B cell (primary cell): ENCODE results near the gene MEAK7. TPM values are rescaled to one million over a fixed set of nuclear protein-coding genes. Genes with fewer than 3 reads are reported as not detected.

Source experiments
- ATAC-seq: fragments of 200-7000 bp; cut with Tn5 transposase; one replicate; pipeline ENCODE4 v1.10.0; 2021; ENCODE audit warnings: low read depth, mild to moderate bottlenecking, moderate number of reproducible peaks, moderate library complexity
- CTCF ChIA-PET: fragments of 350-600 bp; sonication (Branson Sonifier 250); formaldehyde crosslinking; loops from one replicate; lab custom pipeline; 2021; ENCODE audit warnings: antibody characterized with exemption, inconsistent platforms; lab: Charles Lee
- POLR2A ChIA-PET: fragments of 350-600 bp; sonication (Branson Sonifier 250); formaldehyde crosslinking; loops from one replicate; lab custom pipeline; 2021; ENCODE audit warnings: antibody characterized with exemption; lab: Charles Lee
- DNase-seq: peaks from one replicate; pipeline ENCODE4 v3.0.0; 2013
- H2AFZ ChIP-seq: 2 replicates; pipeline ENCODE4 v1.6.1; 2012; ENCODE audit warnings: mild to moderate bottlenecking, low read depth, low read length; ENCODE audit not compliant: insufficient read depth, poor library complexity, severe bottlenecking
- H3K27ac ChIP-seq, 2 donors: 1 replicate in 1 of 2; 2 replicates in 1 of 2; pipeline ENCODE4 v1.5.1; 2012 to 2013; ENCODE audit warnings: low read length in 2 of 2, mild to moderate bottlenecking in 2 of 2, moderate library complexity in 1 of 2
- H3K27me3 ChIP-seq, 4 experiments: fragments of 200-600 bp in 1 of 4; sonication (generic) in 1 of 4; replicated peaks in 1 of 4; 1 replicate in 2 of 4; 2 replicates in 2 of 4; pipeline versions ENCODE4 v1.6.1 to v1.7.0; 2013 to 2016; ENCODE audit warnings: low read length in 3 of 4, mild to moderate bottlenecking in 2 of 4, mixed read lengths in 1 of 4, moderate library complexity in 1 of 4; ENCODE audit not compliant: insufficient read depth in 4 of 4, control insufficient read depth in 3 of 4; ENCODE audit errors: control extremely low read depth in 1 of 4
- H3K36me3 ChIP-seq, 2 experiments: replicated peaks in 1 of 2; 1 replicate in 1 of 2; 2 replicates in 1 of 2; pipeline versions ENCODE4 v1.6.1 to v1.7.1; 2013; ENCODE audit warnings: low read length in 1 of 2; ENCODE audit not compliant: insufficient read depth in 2 of 2, control insufficient read depth in 1 of 2; ENCODE audit errors: control extremely low read depth in 1 of 2, extremely low read depth in 1 of 2
- H3K4me1 ChIP-seq, 2 donors: fragments of 200-600 bp in 1 of 2; sonication (generic) in 1 of 2; 1 replicate in 1 of 2; 2 replicates in 1 of 2; pipeline versions ENCODE4 v1.5.1 to v1.6.1; 2013 to 2017; ENCODE audit warnings: low read length in 2 of 2; ENCODE audit not compliant: control insufficient read depth in 2 of 2, insufficient read depth in 2 of 2
- H3K4me2 ChIP-seq: replicated peaks from 2 replicates; pipeline ENCODE3; 2012; ENCODE audit warnings: mild to moderate bottlenecking, low read depth, low read length; ENCODE audit not compliant: poor library complexity, severe bottlenecking
- H3K4me3 ChIP-seq, 5 experiments: fragments of 200-600 bp in 1 of 5; sonication (generic) in 1 of 5; 1 replicate in 3 of 5; 2 replicates in 2 of 5; pipeline versions ENCODE4 v1.5.1 to v1.7.0; 2011 to 2016; ENCODE audit warnings: low read length in 4 of 5, mild to moderate bottlenecking in 4 of 5, low read depth in 2 of 5, control low read depth in 1 of 5, moderate library complexity in 1 of 5; ENCODE audit not compliant: insufficient read depth in 1 of 5; ENCODE audit errors: control extremely low read depth in 1 of 5, extremely low read depth in 1 of 5
- H3K79me2 ChIP-seq: fragments of 200-600 bp; sonication (generic); one replicate; pipeline ENCODE4 v1.6.0; 2016; ENCODE audit warnings: low read length; ENCODE audit not compliant: control insufficient read depth, insufficient read depth
- H3K9ac ChIP-seq: fragments of 200-600 bp; sonication (generic); 2 replicates; pipeline ENCODE4 v1.6.1; 2017; ENCODE audit warnings: mild to moderate bottlenecking, low read length, moderate library complexity
- H3K9me3 ChIP-seq, 3 donors: one replicate each; pipeline versions ENCODE4 v1.6.1 to v1.7.1; 2013; ENCODE audit warnings: low read length in 2 of 3; ENCODE audit not compliant: control insufficient read depth in 2 of 3, insufficient read depth in 1 of 3; ENCODE audit errors: control extremely low read depth in 1 of 3
- H4K20me1 ChIP-seq: 2 replicates; pipeline ENCODE4 v1.6.0; 2012; ENCODE audit warnings: mild to moderate bottlenecking, low read length; ENCODE audit not compliant: insufficient read depth, control insufficient read depth, poor library complexity, severe bottlenecking
- H3K27ac Mint-ChIP-seq: one replicate; pipeline ENCODE4 v1.8.0; 2021; ENCODE audit warnings: mixed read lengths
- H3K27me3 Mint-ChIP-seq: one replicate; pipeline ENCODE4 v1.8.0; 2021; ENCODE audit warnings: mixed read lengths
- H3K4me1 Mint-ChIP-seq: one replicate; pipeline ENCODE4 v1.8.0; 2021; ENCODE audit warnings: mixed read lengths
- H3K4me3 Mint-ChIP-seq: one replicate; pipeline ENCODE4 v1.8.0; 2021; ENCODE audit warnings: mixed read lengths
- H3K9me3 Mint-ChIP-seq: one replicate; pipeline ENCODE4 v1.8.0; 2022; ENCODE audit warnings: mixed read lengths; ENCODE audit not compliant: insufficient read depth
- EZH2 ChIP-seq: IDR thresholded peaks from 2 replicates; pipeline ENCODE4 v1.6.1; 2012; ENCODE audit warnings: borderline replicate concordance, low read depth, mild to moderate bottlenecking, moderate library complexity, low read length; ENCODE audit not compliant: insufficient read depth, poor library complexity, severe bottlenecking
- WGBS: methylation state at CpG from one replicate; pipeline ENCODE4 v1.1.5; 2013; ENCODE audit warnings: missing lambda C conversion rate; ENCODE audit not compliant: insufficient coverage; 5-methylcytosine and 5-hydroxymethylcytosine counted together
- intact Hi-C: fragments of 100-400 bp; cut with micrococcal nuclease; formaldehyde crosslinking; loops from one replicate; pipeline ENCODE4 v1.10.0; 2022
- polyA plus RNA-seq: library from polyadenylated mRNA; depleted of rRNA; stranded (reverse); fragments of >200 nt; gene quantifications from 2 replicates; pipeline ENCODE4 v1.2.3, GENCODE V29; 2012
- total RNA-seq, 2 donors: library from RNA; stranded (reverse); fragments of 120-200 nt in 1 of 2; gene quantifications; 1 replicate in 1 of 2; 2 replicates in 1 of 2; pipeline versions ENCODE4 v1.2.3 to v1.2.4, GENCODE V29; 2013 to 2022
- TF ChIP-seq, protein P1 (sequence below): fragments of 200-600 bp; IDR thresholded peaks from one replicate; pipeline ENCODE4 v1.8.0; 2022; ENCODE audit warnings: antibody characterized with exemption, mild to moderate bottlenecking

Gene MEAK7
- total and polyA plus RNA-seq, 2 donors (not counting 1 experiment from before 2014, with no cell fraction given), result 3.9 to 19.3 TPM

DNA sequence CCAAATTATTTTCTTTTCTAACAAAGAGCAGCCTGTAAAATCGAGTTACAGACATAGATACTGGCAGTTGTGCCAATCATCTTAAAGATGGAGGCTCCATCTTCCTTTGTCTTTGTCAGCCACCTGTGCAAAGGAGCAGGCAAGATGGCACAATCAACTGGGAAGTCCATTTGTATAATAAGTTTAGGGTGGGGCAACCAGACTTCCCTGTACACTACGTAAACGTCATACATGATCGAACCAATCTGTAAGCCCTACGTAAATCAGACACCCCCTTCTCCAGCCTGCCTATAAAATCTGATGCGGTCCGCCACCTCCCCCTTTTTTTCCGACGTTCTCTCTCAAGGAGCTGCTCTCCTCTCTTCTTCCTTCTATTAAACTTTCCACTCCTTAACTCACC lies 31.4 kb upstream of the MEAK7 start:
- TF ChIP-seq EZH2, result no peak
- TF ChIP-seq, protein P1, sequence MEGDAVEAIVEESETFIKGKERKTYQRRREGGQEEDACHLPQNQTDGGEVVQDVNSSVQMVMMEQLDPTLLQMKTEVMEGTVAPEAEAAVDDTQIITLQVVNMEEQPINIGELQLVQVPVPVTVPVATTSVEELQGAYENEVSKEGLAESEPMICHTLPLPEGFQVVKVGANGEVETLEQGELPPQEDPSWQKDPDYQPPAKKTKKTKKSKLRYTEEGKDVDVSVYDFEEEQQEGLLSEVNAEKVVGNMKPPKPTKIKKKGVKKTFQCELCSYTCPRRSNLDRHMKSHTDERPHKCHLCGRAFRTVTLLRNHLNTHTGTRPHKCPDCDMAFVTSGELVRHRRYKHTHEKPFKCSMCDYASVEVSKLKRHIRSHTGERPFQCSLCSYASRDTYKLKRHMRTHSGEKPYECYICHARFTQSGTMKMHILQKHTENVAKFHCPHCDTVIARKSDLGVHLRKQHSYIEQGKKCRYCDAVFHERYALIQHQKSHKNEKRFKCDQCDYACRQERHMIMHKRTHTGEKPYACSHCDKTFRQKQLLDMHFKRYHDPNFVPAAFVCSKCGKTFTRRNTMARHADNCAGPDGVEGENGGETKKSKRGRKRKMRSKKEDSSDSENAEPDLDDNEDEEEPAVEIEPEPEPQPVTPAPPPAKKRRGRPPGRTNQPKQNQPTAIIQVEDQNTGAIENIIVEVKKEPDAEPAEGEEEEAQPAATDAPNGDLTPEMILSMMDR, result no peak
- intact Hi-C loops, result no loop called here
- H3K9me3 ChIP-seq, result peaks cover 0 to 3% (median 0%) of the 10 kb centered on the region in 3 donors
- Mint-ChIP-seq H3K27me3 (peaks cover 8% of the 10 kb centered on the region), H3K4me1 (peaks cover 14% of the 10 kb centered on the region), H3K9me3 (no peaks in the 10 kb centered on the region), H3K27ac (no peak overlapping the region), H3K4me3 (no peak overlapping the region)
- no peak overlapping the region for H3K4me2 ChIP-seq
- H2AFZ ChIP-seq, result no peak overlapping the region
- no peak for DNase-seq
- H3K4me1 ChIP-seq, result peaks cover 3 to 9% of the 10 kb centered on the region in 2 donors
- H3K27me3 ChIP-seq, result peaks cover 0 to 3% (median 0%) of the 10 kb centered on the region in 4 experiments
- WGBS, result 72% methylated on average over 9 of the region's 9 CpGs
- no peak overlapping the region for H3K27ac ChIP-seq
- no peak overlapping the region for H3K4me3 ChIP-seq
- H3K36me3 ChIP-seq, result no peaks in the 10 kb centered on the region
- ATAC-seq, result no peak
- no peak overlapping the region for H3K9ac ChIP-seq
- no peaks in the 10 kb centered on the region for H4K20me1 ChIP-seq
- POLR2A ChIA-PET, result interaction anchor here (0.6 kb wide), 1 partner anchor 49 kb away, joined by 8 read pairs; no protein-coding TSS in a partner anchor
- CTCF ChIA-PET, result no interaction called here
- no peaks in the 10 kb centered on the region for H3K79me2 ChIP-seq

DNA sequence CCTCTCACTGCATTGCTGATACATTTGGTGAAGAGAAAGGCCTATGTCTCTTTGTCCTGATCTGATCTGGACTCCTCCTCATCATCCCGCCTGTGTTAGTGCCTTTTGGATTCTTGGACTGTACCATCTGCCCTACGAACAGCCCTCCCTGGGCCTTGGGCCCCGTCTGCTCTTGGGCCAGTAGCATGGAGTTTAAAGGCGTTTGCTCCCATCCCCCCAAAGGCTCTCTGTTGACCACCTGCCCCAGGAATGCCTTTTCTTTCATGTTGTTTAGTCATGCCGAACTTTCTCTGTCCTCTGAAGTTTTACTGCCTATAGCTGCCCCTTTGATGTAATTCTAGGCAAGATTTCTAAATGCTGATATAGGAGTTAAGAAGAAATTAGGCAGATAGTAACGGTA lies 30.9 kb upstream of the MEAK7 start:
- Histone ChIP-seq H3K9me3 (peaks cover 0 to 3% (median 0%) of the 10 kb centered on the region in 3 donors), H3K4me1 (peaks cover 3 to 9% of the 10 kb centered on the region in 2 donors), H3K4me2 (no peak overlapping the region), H3K79me2 (no peaks in the 10 kb centered on the region), H2AFZ (no peak overlapping the region), H3K27ac (no peak overlapping the region), H4K20me1 (no peaks in the 10 kb centered on the region), H3K27me3 (peaks cover 0 to 3% (median under 1%) of the 10 kb centered on the region in 4 experiments), H3K9ac (no peak overlapping the region), H3K36me3 (no peaks in the 10 kb centered on the region), H3K4me3 (no peak overlapping the region)
- H3K27me3 Mint-ChIP-seq, result peaks cover 8% of the 10 kb centered on the region
- no peaks in the 10 kb centered on the region for H3K9me3 Mint-ChIP-seq
- ATAC-seq (no peak), DNase-seq (no peak)
- intact Hi-C loops, result no loop called here
- 82% methylated on average over 5 of the region's 6 CpGs for WGBS
- POLR2A ChIA-PET, result interaction anchor here (0.6 kb wide), 1 partner anchor 49 kb away, joined by 8 read pairs; no protein-coding TSS in a partner anchor
- peaks cover 14% of the 10 kb centered on the region for H3K4me1 Mint-ChIP-seq
- no peak overlapping the region for H3K4me3 Mint-ChIP-seq
- CTCF ChIA-PET, result no interaction called here
- TF ChIP-seq, protein P1, result no peak
- TF ChIP-seq EZH2, result no peak
- no peak overlapping the region for H3K27ac Mint-ChIP-seq
